NOMO-1 treated with DMSO at 0.1 percent for 48 hours (cell line): ENCODE results near the gene SCN4A.

ENCODE experiments used
- DNase-seq: peaks from one replicate; lab custom pipeline; 2025; ENCODE audit not compliant: unreplicated experiment; lab: John Stamatoyannopoulos, UW

SCN4A gene

DNA sequence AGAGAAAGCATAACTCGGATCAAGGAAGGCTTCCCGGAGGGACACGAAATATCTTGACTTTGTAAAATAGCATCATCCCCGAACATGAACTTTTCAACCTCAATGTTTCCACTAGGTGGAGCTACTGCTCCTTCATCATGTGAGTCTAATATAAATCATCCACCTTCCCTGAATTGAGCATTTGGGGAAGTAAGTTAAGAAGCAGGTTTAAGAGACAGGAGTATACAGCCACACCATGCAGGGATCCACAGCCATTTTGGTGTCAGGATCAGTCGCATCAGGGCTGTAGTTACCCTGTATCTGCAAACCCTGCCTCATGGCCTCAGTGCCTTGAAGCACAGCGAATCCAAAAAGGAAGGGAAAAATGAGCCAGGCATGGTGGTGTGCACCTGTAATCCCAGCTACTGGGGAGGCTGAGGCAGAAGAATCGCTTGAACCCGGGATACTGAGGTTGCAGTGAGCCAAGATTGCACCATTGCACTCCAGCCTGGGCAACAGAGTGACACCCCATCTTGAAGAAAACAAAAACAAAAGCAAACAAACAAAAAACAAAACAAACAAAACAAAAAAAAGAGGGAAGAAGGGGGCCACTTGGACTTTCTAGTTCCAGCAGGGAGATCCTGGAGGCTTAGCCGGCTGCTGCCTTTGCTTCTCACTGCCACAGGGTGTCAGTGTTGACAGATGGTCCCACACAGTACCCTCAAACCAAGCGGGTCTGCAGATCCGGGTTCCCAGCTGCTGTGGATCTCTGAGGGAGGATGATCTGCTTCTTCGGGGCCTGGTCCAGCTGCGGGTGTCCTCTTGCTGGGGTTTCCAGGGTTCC lies 83.5 kb downstream of the SCN4A start:
- DNase-seq = peak; percentile 10
